HCT116 (cell line): ENCODE data around the gene SLC25A25. TPM values are rescaled to one million over a fixed set of nuclear protein-coding genes. Genes with fewer than 3 reads are reported as not detected.
"Not testable (repeated sequence)": the region's sequence is repeated elsewhere in the genome, so short reads cannot be mapped to it uniquely, and the experiment has no call there.

ENCODE experiments used
- ATAC-seq: fragments of 200-7000 bp; cut with Tn5 transposase; 2 replicates; pipeline ENCODE4 v1.9.1; 2020; ENCODE audit warnings: mild to moderate bottlenecking, moderate library complexity
- BruUV-seq: library from RNA; stranded (reverse); fragments of 400-500 nt; replicated peaks from 2 replicates; lab custom pipeline; 2021; lab: Mats Ljungman, UMichigan
- CTCF ChIA-PET: fragments of 300-600 bp; sonication (Branson Sonifier 250); formaldehyde crosslinking; loops from one replicate; lab custom pipeline; 2021; ENCODE audit warnings: antibody characterized with exemption; lab: Charles Lee
- POLR2A ChIA-PET: fragments of 300-600, 350-600 bp; sonication (Branson Sonifier 250); formaldehyde crosslinking; loops from one replicate; lab custom pipeline; 2021; ENCODE audit warnings: antibody characterized with exemption; lab: Charles Lee
- RAD21 ChIA-PET, 2 experiments: fragments of 300-600 bp; sonication (Branson Sonifier 250); formaldehyde crosslinking; loops; one replicate each; lab custom pipeline; 2023; ENCODE audit warnings: low total read pairs in 2 of 2; ENCODE audit not compliant: uncharacterized antibody in 2 of 2, unreplicated experiment in 2 of 2, low non-redundant PET in 1 of 2; lab: Charles Lee
- DNase-seq: peaks from one replicate; pipeline ENCODE4 v3.0.0-alpha.2; 2010; ENCODE audit warnings: low read depth, low spot score
- H2AFZ ChIP-seq: fragments of 200-600 bp; shearing (Covaris generic), sonication (generic); 2 replicates; pipeline ENCODE4 v1.6.1; 2017; ENCODE audit warnings: low read depth, mixed run types, mixed read lengths, antibody characterized with exemption, low read length; ENCODE audit not compliant: poor library complexity, severe bottlenecking
- H3K27ac ChIP-seq: 2 replicates; pipeline ENCODE4 v1.5.1; 2012; ENCODE audit warnings: low read depth, low read length
- H3K27me3 ChIP-seq: fragments of 200-600 bp; sonication (generic); 2 replicates; pipeline ENCODE4 v1.6.1; 2016; ENCODE audit warnings: mixed run types, low read length, mixed read lengths; ENCODE audit not compliant: insufficient read depth
- H3K36me3 ChIP-seq, 2 experiments: fragments of 200-500 bp in 1 of 2; fragments of 200-600 bp in 1 of 2; sonication (Bioruptor generic) in 1 of 2; sonication (generic) in 1 of 2; 2 replicates each; pipeline versions ENCODE4 v1.5.1 to v1.6.1; 2014 to 2016; ENCODE audit warnings: low read length in 2 of 2, inconsistent platforms in 1 of 2, mixed read lengths in 1 of 2, mixed run types in 1 of 2; ENCODE audit not compliant: insufficient read depth in 2 of 2, control insufficient read depth in 1 of 2
- H3K4me1 ChIP-seq, 2 experiments: fragments of 200-600 bp in 1 of 2; sonication (generic) in 1 of 2; 2 replicates each; pipeline versions ENCODE4 v1.5.1 to v1.6.1; 2012 to 2017; ENCODE audit warnings: low read length in 2 of 2, inconsistent platforms in 1 of 2, mild to moderate bottlenecking in 1 of 2, mixed read lengths in 1 of 2, mixed run types in 1 of 2, moderate library complexity in 1 of 2; ENCODE audit not compliant: insufficient read depth in 2 of 2, control insufficient read depth in 1 of 2
- H3K4me2 ChIP-seq: fragments of 200-600 bp; sonication (generic); 2 replicates; pipeline ENCODE4 v1.6.1; 2017; ENCODE audit warnings: mixed run types, low read length, mixed read lengths
- H3K4me3 ChIP-seq, 2 experiments: fragments of 200-600 bp in 1 of 2; sonication (generic) in 1 of 2; replicated peaks in 1 of 2; 2 replicates each; pipeline ENCODE4 v1.5.1; 2011 to 2016; ENCODE audit warnings: low read length in 2 of 2, control low read depth in 1 of 2, low read depth in 1 of 2, mild to moderate bottlenecking in 1 of 2, mixed read lengths in 1 of 2, mixed run types in 1 of 2
- H3K79me2 ChIP-seq: fragments of 200-600 bp; sonication (generic); 2 replicates; pipeline ENCODE4 v1.6.1; 2017; ENCODE audit warnings: mild to moderate bottlenecking, mixed run types, low read length, moderate library complexity, mixed read lengths; ENCODE audit not compliant: insufficient read depth
- H3K9ac ChIP-seq: fragments of 200-600 bp; sonication (generic); 2 replicates; pipeline ENCODE4 v1.6.1; 2016; ENCODE audit warnings: low read length, mixed read lengths
- H3K9me2 ChIP-seq: fragments of 200-600 bp; sonication (generic), shearing (Covaris generic); 2 replicates; pipeline ENCODE4 v1.6.1; 2017; ENCODE audit warnings: mixed run types, mild to moderate bottlenecking, moderate library complexity; ENCODE audit not compliant: insufficient read depth
- H3K9me3 ChIP-seq, 2 experiments: fragments of 200-500 bp in 1 of 2; fragments of 200-600 bp in 1 of 2; sonication (Bioruptor generic) in 1 of 2; sonication (generic) in 1 of 2; 2 replicates each; pipeline ENCODE4 v1.6.1; 2014 to 2017; ENCODE audit warnings: low read length in 2 of 2, mixed read lengths in 2 of 2, inconsistent platforms in 1 of 2, low read depth in 1 of 2, mild to moderate bottlenecking in 1 of 2, mixed run types in 1 of 2, moderate library complexity in 1 of 2; ENCODE audit not compliant: control insufficient read depth in 1 of 2, insufficient read depth in 1 of 2
- H4K20me1 ChIP-seq: fragments of 200-600 bp; sonication (generic), shearing (Covaris generic); 2 replicates; pipeline ENCODE4 v1.6.1; 2017; ENCODE audit warnings: mixed run types, mild to moderate bottlenecking, moderate library complexity; ENCODE audit not compliant: insufficient read depth
- ATF3 ChIP-seq: IDR thresholded peaks from 2 replicates; pipeline ENCODE4 v1.6.1; 2012
- CBX3 ChIP-seq: IDR thresholded peaks from 2 replicates; pipeline ENCODE4 v1.6.1; 2012; ENCODE audit warnings: low read depth
- CEBPB ChIP-seq: IDR thresholded peaks from 2 replicates; pipeline ENCODE4 v1.6.1; 2012; ENCODE audit warnings: low read depth
- CTCF ChIP-seq, 3 experiments: fragments of 200-600 bp in 1 of 3; sonication (generic) in 1 of 3; IDR thresholded peaks in 2 of 3; conservative IDR thresholded peaks in 1 of 3; 2 replicates each; pipeline ENCODE4 v1.5.1; 2012 to 2017; ENCODE audit warnings: low read depth in 2 of 3, low read length in 2 of 3, antibody characterized with exemption in 1 of 3, borderline replicate concordance in 1 of 3, control low read depth in 1 of 3, mild to moderate bottlenecking in 1 of 3, mixed read lengths in 1 of 3, mixed run types in 1 of 3, moderate library complexity in 1 of 3; ENCODE audit not compliant: insufficient read depth in 1 of 3
- EGR1 ChIP-seq: IDR thresholded peaks from 2 replicates; pipeline ENCODE4 v1.6.1; 2012; ENCODE audit warnings: low read depth
- ELF1 ChIP-seq: IDR thresholded peaks from 2 replicates; pipeline ENCODE4 v1.6.1; 2012; ENCODE audit warnings: low read depth, borderline replicate concordance
- FOSL1 ChIP-seq: IDR thresholded peaks from 2 replicates; pipeline ENCODE4 v1.6.1; 2012; ENCODE audit warnings: low read depth
- SIN3A ChIP-seq: IDR thresholded peaks from 2 replicates; pipeline ENCODE4 v1.6.1; 2012; ENCODE audit warnings: low read depth
- SP1 ChIP-seq: IDR thresholded peaks from 2 replicates; pipeline ENCODE4 v1.6.1; 2012; ENCODE audit warnings: low read depth
- SRF ChIP-seq: IDR thresholded peaks from 2 replicates; pipeline ENCODE4 v1.6.1; 2012; ENCODE audit warnings: low read depth
- TCF7L2 ChIP-seq: IDR thresholded peaks from 2 replicates; pipeline ENCODE4 v1.7.0; 2011; ENCODE audit warnings: borderline replicate concordance, inconsistent platforms; ENCODE audit not compliant: insufficient read depth, insufficient read length; ENCODE audit errors: extremely low read depth
- YY1 ChIP-seq: IDR thresholded peaks from 2 replicates; pipeline ENCODE4 v1.6.1; 2011; ENCODE audit warnings: low read length, low read depth, moderate library complexity, mild to moderate bottlenecking; ENCODE audit not compliant: insufficient replicate concordance; ENCODE audit errors: extremely low read depth
- ZFX ChIP-seq: fragments of 450-650 bp; IDR thresholded peaks from 2 replicates; pipeline ENCODE4 v1.6.1; 2017
- intact Hi-C: fragments of 100-400 bp; cut with micrococcal nuclease; formaldehyde crosslinking; loops from 2 replicates; pipeline ENCODE4 v1.10.0; 2022
- total RNA-seq: library from RNA; stranded (reverse); gene quantifications from one replicate; pipeline ENCODE4 v1.2.1, GENCODE V29; 2021; ENCODE audit not compliant: unreplicated experiment
- TF ChIP-seq, protein P1 (sequence below): IDR thresholded peaks from 2 replicates; pipeline ENCODE4 v1.6.1; 2012
- TF ChIP-seq, protein P2 (sequence below): IDR thresholded peaks from 2 replicates; pipeline ENCODE4 v1.6.1; 2011; ENCODE audit warnings: mild to moderate bottlenecking, low read length, moderate library complexity; ENCODE audit not compliant: insufficient replicate concordance; ENCODE audit errors: extremely low read depth

Gene SLC25A25
- total RNA-seq, 1 experiment from 2014 or later, result 15.3 TPM

- CTCF ChIA-PET, result not testable (repeated sequence)
Measured at GRCh38 chr9:128111726-128112125, 43.7 kb downstream of the SLC25A25 start.

DNA sequence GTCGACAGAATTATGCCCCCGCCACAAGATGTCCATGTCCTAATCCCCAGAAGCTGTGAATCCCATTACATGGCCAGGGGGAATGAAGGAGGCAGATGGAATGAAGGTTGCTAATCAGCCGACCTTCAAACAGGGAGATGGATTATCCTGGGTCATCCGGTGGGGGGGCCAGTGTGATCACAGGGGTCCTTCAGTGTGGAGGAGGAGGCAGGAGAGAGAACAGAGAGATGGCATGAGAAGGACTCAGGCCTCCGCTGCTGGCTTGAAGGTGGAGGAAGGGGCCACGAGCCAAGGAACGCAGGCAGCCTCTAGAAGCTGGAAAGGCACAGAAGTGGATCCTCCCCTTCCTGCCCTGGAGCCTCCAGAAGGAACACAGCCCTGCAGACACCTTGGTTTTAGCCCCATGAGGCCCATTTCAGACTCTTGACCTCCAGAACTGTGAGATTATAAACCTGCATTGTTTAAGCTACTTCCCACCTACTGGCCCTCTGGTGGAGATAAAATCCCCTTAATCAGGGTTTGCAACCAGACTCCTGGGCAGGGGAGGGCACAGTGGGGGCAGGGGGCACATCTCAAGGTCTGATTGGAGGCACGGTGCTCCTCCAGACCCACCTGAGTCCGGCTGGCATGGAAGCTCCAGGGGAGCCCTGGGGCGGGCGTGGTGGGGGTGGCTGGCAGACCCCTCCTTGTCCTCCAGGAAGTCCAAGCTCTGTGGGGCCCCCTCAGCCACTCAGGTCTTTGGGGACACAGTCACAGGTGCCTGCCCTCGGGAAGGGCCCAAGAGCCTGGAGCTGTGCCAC, 45.7 kb downstream of the SLC25A25 start:
- no peaks in the 10 kb centered on the region for H3K9me2 ChIP-seq
- no peak overlapping the region for H3K4me3 ChIP-seq
- H3K9me3 ChIP-seq, result no peaks in the 10 kb centered on the region
- ChIA-PET CTCF (interaction anchor here (0.9 to 1.4 kb wide), 2 partner anchors 12 to 16 kb away, joined by 3 to 4 read pairs; no protein-coding TSS in a partner anchor), RAD21 (no interaction called here), POLR2A (interaction anchor here (1.2 kb wide), 1 partner anchor 19 kb away, joined by 3 read pairs; no protein-coding TSS in a partner anchor)
- BruUV-seq, result no TSS peak
- no peaks in the 10 kb centered on the region for H3K27me3 ChIP-seq
- H2AFZ ChIP-seq, result no peak overlapping the region
- DNase-seq (no peak), ATAC-seq (no peak)
- peaks cover 3 to 4% of the 10 kb centered on the region in 2 experiments; a peak in 3 of 4 replicates for H3K4me1 ChIP-seq
- no peaks in the 10 kb centered on the region for H4K20me1 ChIP-seq
- peaks cover 0 to 6% of the 10 kb centered on the region in 2 experiments; a peak in 1 of 4 replicates for H3K36me3 ChIP-seq
- TF ChIP-seq YY1 (no peak), SIN3A (no peak), SRF (no peak), FOSL1 (no peak), SP1 (no peak), TCF7L2 (no peak), EGR1 (no peak), ELF1 (no peak), ZFX (no peak), CBX3 (no peak), ATF3 (no peak), CTCF (IDR thresholded peaks at IDR 0.05 in 2 of 3, conservative IDR thresholded peaks at IDR 0.05 in 1 of 3; ENCODE audit: borderline replicate concordance in 1 of 3, insufficient read depth in 1 of 3, low read depth in 2 of 3, low read length in 2 of 3) (no peak), CEBPB (no peak)
- TF ChIP-seq, protein P1, sequence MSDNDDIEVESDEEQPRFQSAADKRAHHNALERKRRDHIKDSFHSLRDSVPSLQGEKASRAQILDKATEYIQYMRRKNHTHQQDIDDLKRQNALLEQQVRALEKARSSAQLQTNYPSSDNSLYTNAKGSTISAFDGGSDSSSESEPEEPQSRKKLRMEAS, result no peak
- TF ChIP-seq, protein P2, sequence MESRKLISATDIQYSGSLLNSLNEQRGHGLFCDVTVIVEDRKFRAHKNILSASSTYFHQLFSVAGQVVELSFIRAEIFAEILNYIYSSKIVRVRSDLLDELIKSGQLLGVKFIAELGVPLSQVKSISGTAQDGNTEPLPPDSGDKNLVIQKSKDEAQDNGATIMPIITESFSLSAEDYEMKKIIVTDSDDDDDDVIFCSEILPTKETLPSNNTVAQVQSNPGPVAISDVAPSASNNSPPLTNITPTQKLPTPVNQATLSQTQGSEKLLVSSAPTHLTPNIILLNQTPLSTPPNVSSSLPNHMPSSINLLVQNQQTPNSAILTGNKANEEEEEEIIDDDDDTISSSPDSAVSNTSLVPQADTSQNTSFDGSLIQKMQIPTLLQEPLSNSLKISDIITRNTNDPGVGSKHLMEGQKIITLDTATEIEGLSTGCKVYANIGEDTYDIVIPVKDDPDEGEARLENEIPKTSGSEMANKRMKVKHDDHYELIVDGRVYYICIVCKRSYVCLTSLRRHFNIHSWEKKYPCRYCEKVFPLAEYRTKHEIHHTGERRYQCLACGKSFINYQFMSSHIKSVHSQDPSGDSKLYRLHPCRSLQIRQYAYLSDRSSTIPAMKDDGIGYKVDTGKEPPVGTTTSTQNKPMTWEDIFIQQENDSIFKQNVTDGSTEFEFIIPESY, result no peak
- H3K4me2 ChIP-seq, result no peak overlapping the region
- no peak overlapping the region for H3K27ac ChIP-seq
- no peak overlapping the region for H3K9ac ChIP-seq
- no peaks in the 10 kb centered on the region for H3K79me2 ChIP-seq
- intact Hi-C loops, result no loop called here

More at GRCh38 chr9:128111726-128112125, 43.7 kb downstream of the SLC25A25 start:
- POLR2A ChIA-PET, DNase-seq, H3K4me2 ChIP-seq, H2AFZ ChIP-seq, H3K9me2 ChIP-seq, H3K27ac ChIP-seq, H3K79me2 ChIP-seq, BruUV-seq, H3K4me3 ChIP-seq, H3K9ac ChIP-seq, intact Hi-C loops, H3K4me1 ChIP-seq, RAD21 ChIA-PET, H4K20me1 ChIP-seq, H3K27me3 ChIP-seq, ATAC-seq, H3K9me3 ChIP-seq: not testable (repeated sequence)
- peaks cover 2 to 20% of the 10 kb centered on the region in 2 experiments; a peak in 2 of 4 replicates for H3K36me3 ChIP-seq
